AG04450 (cell line): ENCODE results near the gene RNF151. TPM values are rescaled to one million over a fixed set of nuclear protein-coding genes. Genes with fewer than 3 reads are reported as not detected.
A peak's percentile ranks its signal among the peaks of the same experiment; 100 is the strongest.

Source experiments
- CTCF ChIA-PET: fragments of 300-600, 350-600 bp; formaldehyde crosslinking; extraction: SDS; loops from one replicate; lab custom pipeline; 2022; ENCODE audit warnings: antibody characterized with exemption, inconsistent platforms; lab: Charles Lee
- POLR2A ChIA-PET: fragments of 350-600 bp; formaldehyde crosslinking; extraction: SDS; loops from one replicate; lab custom pipeline; 2021; ENCODE audit warnings: antibody characterized with exemption, inconsistent platforms; lab: Yijun Ruan, JAX
- DNase-seq: peaks from one replicate; pipeline ENCODE4 v3.0.0-alpha.2; 2011; ENCODE audit warnings: low read depth, low spot score
- H3K27ac ChIP-seq: one replicate; pipeline ENCODE4 v1.5.1; 2012; ENCODE audit warnings: low read depth, low read length, control low read depth
- H3K27me3 ChIP-seq: one replicate; pipeline ENCODE4 v1.6.0; 2012; ENCODE audit warnings: low read length; ENCODE audit not compliant: control insufficient read depth, insufficient read depth
- H3K4me3 ChIP-seq: 2 replicates; pipeline ENCODE4 v1.5.1; 2011; ENCODE audit warnings: mild to moderate bottlenecking, low read depth, low read length, control low read depth
- H3K9me3 ChIP-seq: 2 replicates; pipeline ENCODE4 v1.5.1; 2012; ENCODE audit warnings: low read length; ENCODE audit not compliant: control insufficient read depth, insufficient read depth
- polyA plus RNA-seq: library from polyadenylated mRNA; depleted of rRNA; stranded (reverse); fragments of >200 nt; gene quantifications from 2 replicates; pipeline ENCODE4 v1.2.3, GENCODE V29; 2011
- TF ChIP-seq, protein P1 (sequence below): IDR thresholded peaks from 2 replicates; pipeline ENCODE4 v1.5.1; 2011; ENCODE audit warnings: low read depth, low read length, control low read depth, inconsistent platforms

Gene RNF151
- polyA plus RNA-seq, 1 experiment, result not detected

DNA sequence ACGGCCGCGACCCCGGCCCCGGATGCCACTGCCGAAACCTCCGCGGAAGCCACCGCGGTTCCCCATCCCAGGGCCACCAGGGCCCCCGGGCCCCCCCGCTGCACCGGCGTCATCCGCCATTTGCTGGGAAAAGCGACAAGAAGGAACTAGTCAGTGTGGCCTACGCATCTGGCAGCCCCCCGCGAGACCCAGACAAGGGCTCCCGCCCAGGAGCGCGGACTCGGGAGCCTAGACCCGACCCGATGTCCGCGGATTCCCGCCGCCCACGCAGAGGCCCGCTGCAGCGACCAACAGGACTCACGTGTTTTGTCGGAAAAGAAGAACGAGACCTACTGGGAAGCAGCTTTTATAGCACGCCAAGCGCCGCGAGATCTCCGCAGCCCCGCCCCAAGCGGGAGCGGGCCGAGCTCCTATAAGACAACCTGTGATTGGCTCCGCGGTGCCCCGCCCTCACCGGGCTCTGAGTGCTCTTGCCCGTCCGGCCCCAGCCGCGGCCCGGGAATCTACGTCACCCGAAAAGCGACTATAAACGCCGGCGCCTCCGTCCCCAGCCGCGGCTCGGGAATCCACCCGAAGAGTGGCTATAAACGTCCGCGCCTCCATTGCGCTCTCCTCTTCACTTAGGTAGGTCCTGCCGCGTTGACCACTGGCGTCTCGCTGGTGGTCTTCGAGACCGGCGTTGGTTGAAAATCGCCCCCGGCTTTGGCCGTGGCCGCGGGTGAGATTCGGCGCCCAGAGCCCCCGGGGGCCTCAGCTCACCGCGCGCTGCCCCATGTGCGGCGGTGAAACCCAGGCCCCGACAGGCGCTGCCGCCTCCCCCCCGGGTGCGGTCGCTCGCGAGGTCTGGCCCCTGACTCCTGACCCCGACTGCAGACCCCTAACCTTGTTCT is 1.9 kb upstream of the RNF151 start, which contains the start of gene RPS2:
Gene RPS2 (minus strand): TSS at position 321 of the 890 bp plus-strand sequence. CDS start 201 bp downstream, at position 120.
- Histone ChIP-seq H3K9me3 (no peaks in the 10 kb centered on the region; the same call in 1 of the 2 replicates), H3K4me3 (peak within 1 kb of the TSS; percentile 90), H3K27ac (peak within 1 kb of the TSS; percentile 91), H3K27me3 (no peaks in the 10 kb centered on the region)
- peak; percentile 98 for DNase-seq
- ChIA-PET CTCF (interaction anchor here (0.7 to 1.2 kb wide), 3 partner anchors 176 to 1623 kb away, joined by 3 to 6 read pairs (median 4); no protein-coding TSS in a partner anchor), POLR2A (interaction anchor here (0.6 to 2.0 kb wide), 47 partner anchors 9 to 772 kb away, joined by 3 to 20 read pairs (median 4); partner anchors contain the start of genes ECI1, FAHD1, GFER and HAGH)
- TF ChIP-seq, protein P1, sequence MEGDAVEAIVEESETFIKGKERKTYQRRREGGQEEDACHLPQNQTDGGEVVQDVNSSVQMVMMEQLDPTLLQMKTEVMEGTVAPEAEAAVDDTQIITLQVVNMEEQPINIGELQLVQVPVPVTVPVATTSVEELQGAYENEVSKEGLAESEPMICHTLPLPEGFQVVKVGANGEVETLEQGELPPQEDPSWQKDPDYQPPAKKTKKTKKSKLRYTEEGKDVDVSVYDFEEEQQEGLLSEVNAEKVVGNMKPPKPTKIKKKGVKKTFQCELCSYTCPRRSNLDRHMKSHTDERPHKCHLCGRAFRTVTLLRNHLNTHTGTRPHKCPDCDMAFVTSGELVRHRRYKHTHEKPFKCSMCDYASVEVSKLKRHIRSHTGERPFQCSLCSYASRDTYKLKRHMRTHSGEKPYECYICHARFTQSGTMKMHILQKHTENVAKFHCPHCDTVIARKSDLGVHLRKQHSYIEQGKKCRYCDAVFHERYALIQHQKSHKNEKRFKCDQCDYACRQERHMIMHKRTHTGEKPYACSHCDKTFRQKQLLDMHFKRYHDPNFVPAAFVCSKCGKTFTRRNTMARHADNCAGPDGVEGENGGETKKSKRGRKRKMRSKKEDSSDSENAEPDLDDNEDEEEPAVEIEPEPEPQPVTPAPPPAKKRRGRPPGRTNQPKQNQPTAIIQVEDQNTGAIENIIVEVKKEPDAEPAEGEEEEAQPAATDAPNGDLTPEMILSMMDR, result no peak

DNA sequence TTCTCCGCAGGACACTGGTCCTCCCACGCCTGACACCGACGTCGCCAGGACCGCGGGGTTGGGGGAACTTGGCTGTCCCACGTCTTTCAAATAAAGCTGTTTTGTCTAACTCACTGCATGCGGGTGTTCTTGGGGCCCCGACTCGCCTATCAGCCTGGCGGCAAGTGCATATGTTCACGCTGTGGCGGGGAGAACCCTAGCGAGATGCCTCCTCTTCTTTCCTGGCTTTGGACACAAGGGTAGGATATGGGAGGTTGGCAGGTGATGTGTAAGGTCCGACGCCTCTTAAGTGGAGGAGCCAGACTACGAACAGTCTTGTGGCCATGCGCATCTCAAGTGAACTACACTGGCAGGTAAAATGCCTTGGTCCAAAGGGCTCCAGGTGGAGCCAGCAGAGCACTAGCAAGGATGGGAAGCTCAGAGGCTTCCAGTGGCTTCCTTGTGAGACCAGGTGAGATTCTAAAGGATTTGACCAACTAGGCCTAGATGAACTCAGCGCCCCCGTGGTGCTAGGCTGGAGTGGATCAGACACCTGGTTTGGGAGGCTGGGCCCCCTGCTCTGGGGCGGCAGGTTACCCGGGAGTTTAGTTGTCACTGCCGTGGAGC is 1.2 kb upstream of the RNF151 start:
- TF ChIP-seq, protein P1, result no peak
- ChIA-PET POLR2A (interaction anchor here (0.7 to 2.0 kb wide), 27 partner anchors 8 to 249 kb away, joined by 3 to 20 read pairs (median 6); partner anchors contain the start of genes FAHD1, GFER, HAGH and MSRB1), CTCF (interaction anchor here (1.2 kb wide), 1 partner anchor 175 kb away, joined by 3 read pairs; no protein-coding TSS in a partner anchor)
- DNase-seq, result no peak
- no peaks in the 10 kb centered on the region for H3K9me3 ChIP-seq
- H3K27me3 ChIP-seq, result no peaks in the 10 kb centered on the region
- peak overlapping the region; percentile 90 for H3K4me3 ChIP-seq
- H3K27ac ChIP-seq, result peak overlapping the region; percentile 87

DNA sequence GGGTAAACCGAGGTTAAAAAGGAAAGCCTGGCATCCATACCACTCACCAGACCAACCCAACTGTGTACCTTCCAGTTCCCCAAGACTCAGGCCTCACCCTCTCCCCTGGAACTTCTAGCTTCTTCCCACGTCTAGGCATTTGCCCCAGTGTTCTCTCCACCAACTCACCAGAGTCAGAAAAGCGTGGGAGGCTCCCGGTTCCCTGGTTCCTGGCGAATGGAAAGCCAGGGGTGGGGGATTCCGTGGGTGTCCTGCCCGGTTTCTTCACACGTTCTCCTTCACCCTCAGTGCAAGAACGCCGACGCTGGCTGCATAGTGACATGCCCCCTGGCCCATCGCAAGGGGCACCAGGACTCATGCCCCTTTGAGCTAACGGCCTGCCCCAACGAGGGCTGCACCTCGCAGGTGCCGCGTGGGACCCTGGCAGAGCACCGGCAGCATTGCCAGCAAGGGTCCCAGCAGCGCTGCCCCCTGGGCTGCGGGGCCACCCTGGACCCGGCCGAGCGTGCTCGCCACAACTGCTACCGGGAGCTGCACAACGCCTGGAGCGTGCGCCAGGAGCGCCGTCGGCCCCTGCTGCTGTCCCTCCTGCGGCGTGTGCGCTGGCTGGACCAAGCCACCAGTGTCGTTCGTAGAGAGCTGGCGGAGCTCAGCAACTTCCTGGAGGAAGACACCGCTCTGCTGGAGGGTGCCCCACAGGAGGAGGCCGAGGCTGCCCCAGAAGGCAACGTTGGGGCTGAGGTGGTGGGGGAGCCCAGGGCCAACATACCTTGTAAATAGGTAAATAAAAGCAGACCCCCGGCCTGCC is 1.7 kb downstream of the RNF151 start:
- Histone ChIP-seq H3K9me3 (no peaks in the 10 kb centered on the region; the same call in 1 of the 2 replicates), H3K27me3 (no peaks in the 10 kb centered on the region), H3K4me3 (no peak overlapping the region), H3K27ac (no peak overlapping the region)
- ChIA-PET POLR2A (no interaction called here), CTCF (no interaction called here)
- DNase-seq, result no peak
- TF ChIP-seq, protein P1, result no peak

DNA sequence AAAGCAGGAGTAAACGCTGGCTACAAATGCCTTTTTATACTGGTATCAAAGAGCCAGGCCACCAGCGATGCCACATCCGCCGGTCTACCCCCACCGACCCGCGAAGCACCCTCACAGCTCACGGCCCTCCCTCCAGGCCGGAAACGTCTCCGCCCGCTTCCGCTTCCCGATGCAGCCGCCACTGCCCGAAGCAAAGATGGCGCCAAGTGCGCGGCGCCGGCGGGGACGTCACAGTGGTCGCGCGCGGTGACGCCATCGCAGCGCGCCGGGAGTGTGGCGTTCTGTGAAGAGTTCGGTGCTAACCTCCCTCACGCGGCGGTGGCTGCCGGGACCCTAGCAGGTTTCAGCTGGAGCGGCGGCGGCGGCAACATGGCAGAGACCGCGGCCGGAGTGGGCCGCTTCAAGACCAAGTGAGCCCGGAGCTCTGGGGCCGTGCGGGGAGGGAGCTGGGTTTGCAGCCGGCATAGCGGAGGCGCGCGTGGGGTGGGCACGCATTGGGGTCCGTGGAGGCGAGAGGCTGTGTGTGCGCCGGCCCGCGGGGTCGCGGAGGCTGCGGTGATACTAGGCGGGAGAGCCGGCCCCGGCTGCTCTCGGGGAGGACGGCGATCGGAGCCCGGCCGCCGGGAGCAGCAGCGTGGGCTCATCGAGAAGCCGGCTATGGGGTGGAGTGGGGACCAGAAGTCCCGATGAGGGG is 5.3 kb downstream of the RNF151 start, which contains the start of gene TBL3:
Gene TBL3 (plus strand): TSS at position 258 of the 694 bp plus-strand sequence. CDS start 112 bp downstream, at position 370.
- Histone ChIP-seq H3K9me3 (no peaks in the 10 kb centered on the region; the same call in 1 of the 2 replicates), H3K4me3 (peak within 1 kb of the TSS; percentile 66), H3K27me3 (no peaks in the 10 kb centered on the region), H3K27ac (peak within 1 kb of the TSS; percentile 92)
- TF ChIP-seq, protein P1, result no peak
- DNase-seq, result peak; percentile 83
- POLR2A ChIA-PET, result interaction anchor here (0.7 to 1.6 kb wide), 8 partner anchors 8 to 238 kb away, joined by 3 to 10 read pairs (median 4); partner anchors contain the start of genes BRICD5, GFER, NTHL1 and TRAF7
- CTCF ChIA-PET, result interaction anchor here (0.6 kb wide), 1 partner anchor 464 kb away, joined by 3 read pairs; no protein-coding TSS in a partner anchor
